ENCODE data around the gene NEK11. TPM values are rescaled to one million over a fixed set of nuclear protein-coding genes. Genes with fewer than 3 reads are reported as not detected.

The NEK11 gene
- total and polyA plus RNA-seq, 2 donors (not counting 3 experiments of a cell fraction or from before 2014, with no cell fraction given) = 1.7 to 4.3 TPM

- dilution Hi-C loops (cut with MboI; ENCODE audit: extremely low pct_ligation_motif_present, low sequenced_read_pairs) = no loop called here
- Histone ChIP-seq H3K79me2 (ENCODE audit: control insufficient read depth, insufficient read depth, low read length) (no peaks in the 10 kb centered on the region), H2AFZ (ENCODE audit: low read depth, low read length) (no peak overlapping the region), H3K9me3 (replicated peaks; ENCODE audit: control insufficient read depth, insufficient read depth, low read length) (no peaks in the 10 kb centered on the region), H3K4me2 (ENCODE audit: insufficient read depth, low read length) (no peak overlapping the region), H3K4me3 (replicated peaks in 1 of 3; ENCODE audit: insufficient read depth in 1 of 3, low read depth in 1 of 3, low read length in 3 of 3) (no peak overlapping the region), H3K27ac (ENCODE audit: insufficient read depth, low read depth, low read length) (no peak overlapping the region), H3K9me1 (replicated peaks; ENCODE audit: control insufficient read depth, extremely low read depth, insufficient read depth, low read length) (no peaks in the 10 kb centered on the region), H3K36me3 (ENCODE audit: control insufficient read depth in 2 of 2, extremely low read depth in 1 of 2, insufficient read depth in 2 of 2, low read length in 2 of 2) (no peaks in the 10 kb centered on the region), H4K20me1 (replicated peaks; ENCODE audit: control insufficient read depth, extremely low read depth, insufficient read depth, low read length) (no peaks in the 10 kb centered on the region), H3K27me3 (ENCODE audit: control insufficient read depth in 2 of 2, insufficient read depth in 2 of 2, low read length in 2 of 2) (no peaks in the 10 kb centered on the region), H3K9ac (replicated peaks; ENCODE audit: extremely low read depth, insufficient read depth, low read length) (no peak overlapping the region), H3K4me1 (ENCODE audit: control insufficient read depth, extremely low read depth, insufficient read depth, low read length) (no peaks in the 10 kb centered on the region)
- POLR2A ChIA-PET = interaction anchor here (0.7 kb wide), 1 partner anchor 24 kb away, joined by 8 read pairs; no protein-coding TSS in a partner anchor
- DNase-seq (ENCODE audit: low read depth, low spot score) (peak; percentile 8), FAIRE-seq (peak; percentile 4)
- TF ChIP-seq JUN (IDR thresholded peaks at IDR 0.05; ENCODE audit: borderline replicate concordance, insufficient read depth, insufficient read length, low read depth) = no peak
- TF ChIP-seq EZH2 (IDR thresholded peaks at IDR 0.05; ENCODE audit: borderline replicate concordance, low read depth, low read length, severe bottlenecking) = no peak
- TF ChIP-seq MAX (IDR thresholded peaks at IDR 0.05; ENCODE audit: insufficient read depth, insufficient read length) = no peak
- TF ChIP-seq POLR2A (IDR thresholded peaks at IDR 0.05; ENCODE audit: low read depth, low read length) = no peak
- TF ChIP-seq POLR2AphosphoS5 (IDR thresholded peaks at IDR 0.05; ENCODE audit: insufficient read depth, low read depth, low read length) = no peak
- no peak for TF ChIP-seq CTCF (IDR thresholded peaks at IDR 0.05; ENCODE audit: extremely low read depth in 1 of 2, insufficient read depth in 1 of 2, low read depth in 1 of 2, low read length in 2 of 2)
- TF ChIP-seq GATA2 (IDR thresholded peaks at IDR 0.05; ENCODE audit: insufficient read depth, insufficient read length, low read depth, low read length) = no peak
- no peak for TF ChIP-seq MYC (IDR thresholded peaks at IDR 0.05; ENCODE audit: low read depth, low read length)
- no peak for TF ChIP-seq FOS (IDR thresholded peaks at IDR 0.05; ENCODE audit: borderline replicate concordance, insufficient read depth, low read length)
- no TSS peak for BruUV-seq (replicated peaks)
- intact Hi-C loops (cut with micrococcal nuclease) = loop anchor here (2.0 to 5.0 kb wide), 2 partner anchors 563 to 795 kb away; no protein-coding TSS in a partner anchor
- CTCF ChIA-PET = no interaction called here
These were observed 205.2 kb downstream of the NEK11 start for GRCh38 chr3:131231710-131232389.
